Measurements from ENCODE around the gene OR7G1. TPM values are rescaled to one million over a fixed set of nuclear protein-coding genes. Genes with fewer than 3 reads are reported as not detected.
"Not testable (repeated sequence)": the region's sequence is repeated elsewhere in the genome, so short reads cannot be mapped to it uniquely, and the experiment has no call there.

OR7G1 gene
- total RNA-seq, 2 experiments from 2014 or later = not detected

DNA sequence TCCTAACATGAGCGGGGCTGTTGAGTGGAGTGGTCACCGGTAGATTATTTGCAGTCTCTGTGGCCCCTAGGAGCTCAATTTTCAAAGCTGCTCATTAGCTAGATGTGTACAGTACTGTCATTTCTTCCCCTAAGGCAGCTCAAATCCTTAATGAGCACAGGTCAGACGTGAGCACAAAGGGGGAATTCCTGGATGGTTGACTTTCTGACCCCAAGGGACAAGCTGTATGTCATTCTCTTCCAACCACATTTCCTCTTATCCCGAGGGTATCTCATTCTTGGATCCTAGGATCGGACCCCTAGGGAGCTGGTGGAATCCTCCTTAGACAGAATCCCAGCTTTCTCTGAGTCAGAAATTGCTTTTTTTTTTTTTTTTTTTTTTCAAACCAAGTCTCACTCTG, 16.9 kb upstream of the OR7G1 start:
- ATAC-seq (no peak), DNase-seq (no peak)
- H3K27ac Mint-ChIP-seq = no peak overlapping the region
- H3K4me1 Mint-ChIP-seq = peaks cover 13% of the 10 kb centered on the region
- no peaks in the 10 kb centered on the region for H3K9me3 Mint-ChIP-seq (ENCODE audit: low read depth)
- no peaks in the 10 kb centered on the region for H3K27me3 Mint-ChIP-seq
- CTCF ChIA-PET = interaction anchor here (0.8 to 0.9 kb wide), 2 partner anchors 38 to 74 kb away, joined by 3 to 4 read pairs; no protein-coding TSS in a partner anchor
- no peaks in the 10 kb centered on the region for H3K36me3 Mint-ChIP-seq
- no peak overlapping the region for H3K4me3 Mint-ChIP-seq

DNA sequence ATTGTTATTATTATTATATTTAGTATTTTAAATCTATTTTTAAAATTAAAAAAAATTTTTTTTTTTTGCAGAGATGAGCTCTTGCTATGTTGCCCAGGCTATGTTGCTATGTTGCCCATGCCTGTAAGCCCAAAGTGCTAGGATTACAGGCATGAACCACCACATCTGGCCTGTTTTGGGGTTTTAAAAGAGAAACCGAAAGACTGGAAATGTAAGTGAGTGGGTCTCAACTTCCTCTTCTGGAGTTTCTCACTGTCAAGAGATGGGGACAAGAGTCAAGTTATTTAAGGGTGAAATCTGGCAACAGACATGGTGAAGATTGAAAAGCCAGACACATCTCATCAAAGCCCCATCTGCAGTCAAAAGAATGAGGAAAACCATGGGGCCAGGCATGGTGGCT, 15.4 kb upstream of the OR7G1 start:
- ATAC-seq (no peak), DNase-seq (no peak)
- peak overlapping the region; percentile 4 for H3K27ac Mint-ChIP-seq
- H3K4me1 Mint-ChIP-seq = peaks cover 8% of the 10 kb centered on the region
- H3K36me3 Mint-ChIP-seq = no peaks in the 10 kb centered on the region
- no peaks in the 10 kb centered on the region for H3K27me3 Mint-ChIP-seq
- no peaks in the 10 kb centered on the region for H3K9me3 Mint-ChIP-seq (ENCODE audit: low read depth)
- CTCF ChIA-PET = no interaction called here
- no peak overlapping the region for H3K4me3 Mint-ChIP-seq

DNA sequence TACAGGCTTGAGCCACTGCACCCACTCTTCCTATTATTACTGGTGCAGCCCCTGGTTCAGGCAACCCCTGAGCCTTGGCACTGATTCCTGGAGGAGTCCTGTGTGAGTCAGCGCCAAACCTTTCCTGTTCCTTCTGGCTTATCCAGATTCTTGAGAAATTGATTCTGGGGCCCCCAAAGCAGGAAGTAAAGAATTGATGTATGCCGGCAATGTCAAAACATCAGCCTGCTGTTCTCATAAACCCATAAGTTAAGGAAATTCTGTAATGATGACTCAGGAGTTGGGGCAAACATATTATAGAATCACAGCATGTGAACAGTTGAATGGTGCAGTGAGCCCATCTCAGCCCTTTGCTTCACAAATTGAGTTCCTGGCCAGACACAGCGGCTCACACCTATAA, 12.6 kb upstream of the OR7G1 start:
- CTCF ChIA-PET = no interaction called here
- no peaks in the 10 kb centered on the region for H3K27me3 Mint-ChIP-seq
- no peak overlapping the region for H3K4me3 Mint-ChIP-seq
- H3K27ac Mint-ChIP-seq = no peak overlapping the region
- H3K36me3 Mint-ChIP-seq = no peaks in the 10 kb centered on the region
- H3K9me3 Mint-ChIP-seq (ENCODE audit: low read depth) = no peaks in the 10 kb centered on the region
- DNase-seq (no peak), ATAC-seq (no peak)
- H3K4me1 Mint-ChIP-seq = peaks cover 8% of the 10 kb centered on the region

DNA sequence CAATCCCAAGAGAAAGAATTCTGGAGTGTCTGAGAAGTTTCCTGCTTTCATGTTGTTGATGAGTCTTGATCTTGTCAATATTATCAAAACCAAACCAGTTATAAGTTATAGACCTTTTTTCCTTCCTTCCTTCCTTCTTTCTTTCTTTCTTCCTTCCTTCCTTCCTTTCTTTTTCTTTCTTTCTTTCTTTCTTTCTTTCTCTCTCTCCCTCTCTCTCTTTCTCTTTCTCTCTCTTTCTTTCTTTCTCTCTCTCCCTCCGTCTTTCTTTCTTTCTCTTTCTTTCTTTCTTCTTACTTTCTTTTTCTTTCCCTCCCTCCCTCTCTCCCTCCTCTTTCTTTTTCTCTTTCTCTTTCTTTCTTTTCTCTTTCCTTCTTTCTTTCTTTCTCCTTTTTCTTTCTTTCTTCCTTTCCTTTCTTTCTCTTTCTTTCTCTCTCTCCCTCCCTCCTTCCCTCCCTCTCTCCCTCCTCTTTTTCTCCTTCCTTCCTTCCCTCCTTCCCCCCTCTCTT, 11.4 kb upstream of the OR7G1 start, which contains the start of gene OR7G3:
OR7G3 (minus strand) TSS at position 51 of the 506 bp plus-strand sequence; CDS start at position 51, 0 bp downstream.
- DNase-seq (no peak), ATAC-seq (no peak)
- peaks cover 8% of the 10 kb centered on the region for H3K4me1 Mint-ChIP-seq
- CTCF ChIA-PET = no interaction called here
- no peaks in the 10 kb centered on the region for H3K9me3 Mint-ChIP-seq (ENCODE audit: low read depth)
- no peaks in the 10 kb centered on the region for H3K36me3 Mint-ChIP-seq
- no peak within 1 kb of the TSS for H3K27ac Mint-ChIP-seq
- H3K27me3 Mint-ChIP-seq = no peaks in the 10 kb centered on the region
- H3K4me3 Mint-ChIP-seq = no peak within 1 kb of the TSS

DNA sequence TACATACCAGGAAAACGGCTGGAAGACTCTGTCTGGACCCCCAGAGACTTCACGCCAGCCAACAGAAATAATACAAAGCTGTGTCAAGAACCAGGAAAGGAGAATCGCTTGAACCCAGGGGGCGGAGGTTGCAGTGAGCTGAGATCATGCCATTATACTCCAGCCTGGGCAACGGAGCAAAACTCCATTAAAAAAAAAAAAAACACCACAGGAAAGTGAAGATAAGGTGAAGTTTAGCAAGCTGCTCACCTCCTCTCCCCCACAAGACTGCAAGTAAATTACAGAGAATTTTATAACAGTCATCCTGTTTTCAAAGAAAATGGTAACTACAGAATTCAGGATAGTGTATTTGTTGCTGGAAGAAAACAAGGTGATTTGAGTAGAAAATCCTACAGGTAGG, 984 bp upstream of the OR7G1 start:
- H3K4me3 Mint-ChIP-seq = no peak overlapping the region
- ATAC-seq (no peak), DNase-seq (no peak)
- no peaks in the 10 kb centered on the region for H3K9me3 Mint-ChIP-seq (ENCODE audit: low read depth)
- no peaks in the 10 kb centered on the region for H3K36me3 Mint-ChIP-seq
- H3K27ac Mint-ChIP-seq = no peak overlapping the region
- peaks cover 2% of the 10 kb centered on the region for H3K27me3 Mint-ChIP-seq
- H3K4me1 Mint-ChIP-seq = no peaks in the 10 kb centered on the region
- CTCF ChIA-PET = no interaction called here

DNA sequence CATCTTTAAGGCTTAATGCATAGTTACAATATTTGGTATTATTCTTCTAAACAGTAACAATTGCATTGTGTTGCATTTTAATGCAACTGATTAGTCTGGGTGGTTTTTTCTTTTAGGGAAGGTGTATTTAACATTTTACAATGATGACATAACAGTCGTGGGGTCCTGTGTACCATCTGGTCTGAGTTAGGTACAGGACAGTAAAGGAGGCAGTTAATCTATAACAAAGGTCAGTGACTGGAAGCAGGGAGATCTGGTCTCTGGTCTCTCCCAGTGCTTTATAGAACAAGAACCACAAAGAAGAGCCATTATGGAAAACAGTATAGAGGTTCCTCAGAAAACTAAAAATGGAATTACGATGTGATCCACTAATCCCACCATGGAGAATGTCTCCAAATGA, 5.6 kb downstream of the OR7G1 start:
- ATAC-seq (no peak), DNase-seq (no peak)
- Mint-ChIP-seq H3K27me3 (peaks cover 3% of the 10 kb centered on the region), H3K36me3 (no peaks in the 10 kb centered on the region), H3K4me3 (no peak overlapping the region), H3K9me3 (ENCODE audit: low read depth) (no peaks in the 10 kb centered on the region), H3K27ac (no peak overlapping the region), H3K4me1 (no peaks in the 10 kb centered on the region)
- CTCF ChIA-PET = no interaction called here

DNA sequence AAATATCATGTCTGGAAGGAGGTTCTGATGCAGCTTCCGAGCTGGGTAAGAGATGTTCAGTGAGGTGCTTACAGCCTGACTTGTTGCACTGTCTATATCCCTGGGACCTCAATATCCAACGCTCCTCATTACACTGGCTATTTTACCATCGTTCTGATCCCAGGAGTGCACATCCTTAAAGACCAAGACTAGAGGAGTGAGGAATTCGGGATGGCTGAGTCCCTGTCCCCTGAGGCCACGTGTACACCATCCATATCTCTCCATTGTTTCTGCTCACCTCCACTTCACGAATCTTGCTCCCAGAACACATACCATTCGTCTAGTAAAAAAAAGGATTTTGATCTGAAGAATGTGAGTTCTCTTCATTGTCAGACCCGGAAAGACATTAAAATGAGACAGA, 8.2 kb downstream of the OR7G1 start, which contains the start of gene OR7G2:
OR7G2 (minus strand) TSS at position 101 of the 400 bp plus-strand sequence. CDS start 4,232 bp downstream, outside the sequence.
- no peaks in the 10 kb centered on the region for H3K9me3 Mint-ChIP-seq (ENCODE audit: low read depth)
- H3K4me1 Mint-ChIP-seq = no peaks in the 10 kb centered on the region

DNA sequence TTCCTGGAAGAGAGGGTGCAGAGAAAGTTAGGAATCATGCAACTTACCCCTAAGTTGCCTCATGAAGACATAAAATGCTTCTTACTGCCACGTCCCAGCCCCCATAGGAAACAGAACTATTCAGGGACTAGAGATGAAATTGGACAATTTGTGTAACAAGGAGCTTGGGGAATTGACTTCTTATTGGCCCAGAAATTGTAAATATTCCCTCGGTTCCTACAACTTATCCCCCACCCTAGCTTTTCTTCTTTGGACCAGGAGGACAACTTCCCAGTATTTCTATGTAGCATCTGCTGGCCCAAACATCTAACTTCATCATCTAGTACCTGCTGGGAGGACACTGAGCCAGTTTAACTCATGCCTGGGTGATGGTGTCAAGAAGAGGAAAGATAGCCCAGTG, 28.8 kb downstream of the OR7G1 start, which contains the start of gene OR1M1:
OR1M1 (plus strand) TSS at position 301 of the 400 bp plus-strand sequence. CDS start 6,184 bp downstream, outside the sequence.
- ATAC-seq (no peak), DNase-seq (no peak)
- Mint-ChIP-seq H3K9me3 (ENCODE audit: low read depth) (no peaks in the 10 kb centered on the region), H3K36me3 (no peaks in the 10 kb centered on the region), H3K4me1 (no peaks in the 10 kb centered on the region), H3K27me3 (peaks cover 2% of the 10 kb centered on the region), H3K4me3 (no peak within 1 kb of the TSS), H3K27ac (no peak within 1 kb of the TSS)
- CTCF ChIA-PET = no interaction called here

More for the DNA sequence above, 8.2 kb downstream of the OR7G1 start, which contains the start of gene OR7G2:
- Mint-ChIP-seq H3K27me3 (peaks cover 3% of the 10 kb centered on the region), H3K36me3 (no peaks in the 10 kb centered on the region), H3K4me3 (no peak within 1 kb of the TSS), H3K27ac (no peak within 1 kb of the TSS)
- no peak for DNase-seq
- CTCF ChIA-PET = no interaction called here
- no peak for ATAC-seq

DNA sequence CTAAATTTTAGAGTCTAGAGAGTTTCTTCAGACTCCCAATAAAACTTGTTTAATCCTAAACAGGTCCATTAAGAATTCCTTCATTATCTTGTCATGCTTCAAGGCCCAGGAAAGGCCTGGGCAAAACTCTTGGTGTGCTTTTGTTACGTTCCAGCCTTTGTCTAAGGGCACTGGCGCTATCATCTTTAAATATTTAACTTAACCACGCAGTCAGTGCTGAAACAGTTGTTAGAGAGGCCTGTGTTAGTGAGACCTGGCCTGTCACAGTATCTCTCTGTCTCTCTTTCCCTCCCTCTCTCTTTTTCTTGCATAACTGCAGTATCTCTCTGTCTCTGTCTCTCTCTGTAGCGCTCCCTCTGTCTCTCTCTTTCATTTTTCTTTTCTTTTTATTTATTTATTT, 36.9 kb downstream of the OR7G1 start:
- no peak overlapping the region for H3K27ac Mint-ChIP-seq
- no peaks in the 10 kb centered on the region for H3K9me3 Mint-ChIP-seq (ENCODE audit: low read depth)

DNA sequence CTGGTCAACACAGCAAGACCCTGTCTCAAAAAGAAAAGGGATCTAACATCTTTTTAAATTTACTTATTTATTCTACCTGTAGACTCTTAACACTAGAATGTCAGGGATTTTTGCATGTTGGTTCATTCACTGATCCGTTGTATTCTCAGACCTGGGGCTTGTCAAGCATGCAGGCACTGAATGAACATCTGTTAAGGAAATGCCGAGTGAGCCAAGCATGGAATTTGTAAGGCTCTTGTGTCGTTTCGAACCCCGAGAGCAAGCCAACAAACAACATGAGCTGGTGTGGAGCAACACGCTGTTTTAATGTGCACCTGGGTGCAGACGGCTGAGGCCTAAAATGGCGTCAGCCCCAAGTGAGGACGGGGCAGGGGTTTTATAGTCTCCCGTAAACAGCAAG, 38.7 kb downstream of the OR7G1 start:
- no peaks in the 10 kb centered on the region for H3K4me1 Mint-ChIP-seq
- CTCF ChIA-PET = no interaction called here
- ATAC-seq (no peak), DNase-seq (no peak)
- no peak overlapping the region for H3K27ac Mint-ChIP-seq
- no peak overlapping the region for H3K4me3 Mint-ChIP-seq
- H3K36me3 Mint-ChIP-seq = no peaks in the 10 kb centered on the region
- no peaks in the 10 kb centered on the region for H3K9me3 Mint-ChIP-seq (ENCODE audit: low read depth)
- H3K27me3 Mint-ChIP-seq = no peaks in the 10 kb centered on the region

More for the DNA sequence above, 36.9 kb downstream of the OR7G1 start:
- CTCF ChIA-PET = no interaction called here
- Mint-ChIP-seq H3K4me3 (no peak overlapping the region), H3K27me3 (no peaks in the 10 kb centered on the region), H3K36me3 (no peaks in the 10 kb centered on the region), H3K4me1 (no peaks in the 10 kb centered on the region)
- ATAC-seq (no peak), DNase-seq (no peak)

DNA sequence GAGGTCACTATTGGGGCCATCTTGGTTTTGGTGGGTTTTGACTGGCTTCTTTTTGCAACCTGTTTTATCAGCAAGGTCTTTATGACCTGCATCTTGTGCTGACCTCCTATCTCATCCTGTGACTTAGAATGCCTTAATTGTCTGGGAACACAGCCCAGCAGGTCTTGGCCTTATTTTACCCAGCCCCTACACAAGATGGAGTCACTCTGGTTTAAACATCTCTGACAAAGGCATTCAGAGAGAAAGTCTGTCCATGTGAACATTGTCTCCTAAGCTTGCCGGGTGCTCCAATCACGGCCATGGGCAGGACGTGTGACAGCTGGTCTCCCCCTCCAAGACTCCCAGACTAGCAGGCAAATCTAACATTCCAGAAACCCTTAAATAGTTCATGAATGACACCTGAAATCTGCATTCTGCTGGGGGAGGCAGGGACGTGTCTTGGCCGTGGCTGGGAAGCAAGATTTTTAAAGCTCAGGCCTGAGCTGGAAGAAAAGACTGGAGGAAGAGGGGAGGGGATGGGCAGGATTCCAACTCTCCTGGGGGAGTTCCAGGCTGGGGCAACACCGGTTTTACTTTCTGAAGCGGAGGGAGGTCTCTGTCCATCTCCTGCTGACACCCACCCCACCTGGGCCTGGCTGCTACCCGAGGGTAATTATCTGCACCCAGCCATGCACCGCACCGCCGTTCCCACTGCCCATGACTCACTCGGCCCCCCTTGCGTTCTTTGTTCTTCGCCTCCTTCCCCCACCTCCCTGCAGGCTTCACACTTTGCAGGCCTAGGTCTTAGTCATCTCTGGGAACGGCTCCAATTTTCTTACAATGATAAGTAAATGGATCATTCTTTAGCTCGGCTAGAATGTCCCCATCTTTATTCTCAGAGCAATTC, 40.3 kb downstream of the OR7G1 start:
- DNase-seq (no peak), ATAC-seq (no peak)
- CTCF ChIA-PET = no interaction called here
- Mint-ChIP-seq H3K9me3 (ENCODE audit: low read depth) (no peaks in the 10 kb centered on the region), H3K4me1 (no peaks in the 10 kb centered on the region), H3K27me3 (no peaks in the 10 kb centered on the region), H3K27ac (no peak overlapping the region), H3K36me3 (no peaks in the 10 kb centered on the region), H3K4me3 (no peak overlapping the region)

DNA sequence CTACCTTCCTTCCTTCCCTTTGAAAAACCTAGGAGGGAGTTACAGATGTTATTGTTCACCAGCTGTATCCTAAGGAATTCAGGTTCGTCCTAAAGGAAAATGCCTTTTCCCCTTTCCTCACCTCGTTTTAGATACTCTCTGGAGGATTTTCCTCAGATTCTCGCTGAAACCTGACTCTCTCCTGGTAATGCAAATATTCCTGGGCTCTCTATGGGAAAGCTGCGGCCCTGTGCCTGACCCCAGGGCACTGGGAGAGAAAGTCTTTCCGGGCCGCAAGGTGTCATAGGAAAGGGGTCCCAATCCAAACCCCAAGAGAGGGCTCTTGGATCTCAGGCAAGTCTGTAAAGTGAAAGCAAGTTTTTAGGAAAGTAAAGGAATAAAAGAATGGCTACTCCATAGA, 41.8 kb downstream of the OR7G1 start:
- CTCF ChIA-PET = no interaction called here
- ATAC-seq (no peak), DNase-seq (no peak)
- no peaks in the 10 kb centered on the region for H3K4me1 Mint-ChIP-seq
- no peaks in the 10 kb centered on the region for H3K36me3 Mint-ChIP-seq
- H3K9me3 Mint-ChIP-seq (ENCODE audit: low read depth) = no peaks in the 10 kb centered on the region
- H3K27me3 Mint-ChIP-seq = no peaks in the 10 kb centered on the region
- no peak overlapping the region for H3K27ac Mint-ChIP-seq
- no peak overlapping the region for H3K4me3 Mint-ChIP-seq

DNA sequence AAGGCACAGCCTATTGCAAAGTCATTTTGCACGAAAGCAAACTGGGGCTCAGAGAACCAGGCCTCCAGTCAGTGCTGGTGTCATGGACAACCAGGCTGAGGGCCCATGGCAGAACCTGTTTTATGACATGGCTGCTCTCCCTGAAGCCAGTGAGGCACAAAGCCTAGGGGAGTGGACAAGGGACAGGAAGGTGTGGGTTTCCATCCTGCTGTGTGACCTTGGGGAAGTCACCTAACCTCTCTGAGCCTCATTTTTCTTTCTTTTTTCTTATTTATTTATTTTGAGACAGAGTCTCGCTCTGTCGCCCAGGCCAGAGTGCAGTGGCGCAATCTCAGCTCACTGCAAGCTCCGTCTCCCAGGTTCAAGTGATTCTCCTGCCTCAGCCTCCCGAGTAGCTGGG, 43.8 kb downstream of the OR7G1 start:
- H3K27ac Mint-ChIP-seq; H3K4me1 Mint-ChIP-seq; DNase-seq; H3K9me3 Mint-ChIP-seq (ENCODE audit: low read depth); H3K36me3 Mint-ChIP-seq; H3K27me3 Mint-ChIP-seq; H3K4me3 Mint-ChIP-seq; CTCF ChIA-PET; ATAC-seq: not testable (repeated sequence)

DNA sequence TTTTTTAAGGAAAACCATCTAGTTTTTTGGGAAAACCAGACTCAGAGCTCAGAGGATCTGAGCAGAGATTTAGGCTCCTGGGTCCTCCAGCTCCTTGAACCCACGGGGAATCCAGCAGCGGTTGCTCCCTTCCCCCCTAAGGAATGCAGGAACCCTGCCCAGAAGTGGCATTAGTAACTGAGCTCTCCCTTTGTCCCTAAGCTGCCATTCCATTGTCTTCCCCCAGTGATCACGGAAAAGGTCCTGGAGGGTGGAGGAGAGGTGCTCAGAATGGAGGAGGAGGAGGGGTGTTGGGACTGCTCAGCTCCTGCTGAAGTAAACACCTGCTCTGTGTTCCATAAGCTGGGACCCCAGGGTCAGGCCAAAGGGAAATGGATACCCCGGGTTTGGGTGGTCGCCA, 45.5 kb downstream of the OR7G1 start:
- ATAC-seq (no peak), DNase-seq (no peak)
- Mint-ChIP-seq H3K36me3 (no peaks in the 10 kb centered on the region), H3K27me3 (no peaks in the 10 kb centered on the region), H3K4me3 (no peak overlapping the region), H3K9me3 (ENCODE audit: low read depth) (no peaks in the 10 kb centered on the region), H3K27ac (no peak overlapping the region), H3K4me1 (no peaks in the 10 kb centered on the region)
- CTCF ChIA-PET = no interaction called here

Data from activated CD8-positive, alpha-beta memory T cell treated with anti-CD3 and anti-CD28 coated beads, Interleukin-2, amount 10 ng/mL, durations not matched to agents 7 days and 5 days (primary cell).